Thoracic aorta (tissue), 2 donors: ENCODE measurements around the gene DENND4B. TPM values are rescaled to one million over a fixed set of nuclear protein-coding genes. Genes with fewer than 3 reads are reported as not detected.

ENCODE experiments used
- ATAC-seq: fragments of 150-250 bp; one replicate; pipeline ENCODE4 v1.8.0; 2017; ENCODE audit warnings: low read depth; ENCODE audit not compliant: insufficient number of reproducible peaks, low FRiP score
- DNase-seq: peaks from one replicate; pipeline ENCODE4 v3.0.0-alpha.2; 2020; ENCODE audit warnings: low spot score
- H3K27ac ChIP-seq, 2 donors: fragments of 200-600 bp; sonication (generic); 1 replicate in 1 of 2; 2 replicates in 1 of 2; pipeline ENCODE4 v1.5.1; 2016; ENCODE audit warnings: mild to moderate bottlenecking in 2 of 2, moderate library complexity in 2 of 2
- H3K27me3 ChIP-seq: fragments of 200-600 bp; sonication (generic); replicated peaks from 2 replicates; pipeline ENCODE4 v1.6.0; 2016; ENCODE audit warnings: mild to moderate bottlenecking; ENCODE audit not compliant: insufficient read depth
- H3K36me3 ChIP-seq: fragments of 200-600 bp; sonication (generic); one replicate; pipeline ENCODE4 v1.5.1; 2016
- H3K4me1 ChIP-seq, 2 donors: fragments of 200-600 bp; sonication (generic); 1 replicate in 1 of 2; 2 replicates in 1 of 2; pipeline versions ENCODE4 v1.5.1 to v1.6.0; 2016; ENCODE audit warnings: low read depth in 2 of 2, mild to moderate bottlenecking in 1 of 2; ENCODE audit not compliant: control insufficient read depth in 1 of 2
- H3K4me3 ChIP-seq: fragments of 200-600 bp; sonication (generic); 2 replicates; pipeline ENCODE4 v1.5.1; 2016; ENCODE audit warnings: mild to moderate bottlenecking
- H3K9me3 ChIP-seq: fragments of 200-600 bp; sonication (generic); 2 replicates; pipeline ENCODE4 v1.5.1; 2016
- CTCF ChIP-seq: fragments of 200-600 bp; sonication (generic); IDR thresholded peaks from one replicate; pipeline ENCODE4 v1.5.1; 2019; ENCODE audit warnings: antibody characterized with exemption
- total RNA-seq, 2 donors: library from RNA; depleted of rRNA; stranded (reverse); fragments of >200 nt; gene quantifications; one replicate each; pipeline versions ENCODE4 v1.1.0 to v1.2.3, GENCODE V29; 2016

The DENND4B gene
- total RNA-seq, 2 donors from 2014 or later, result 59.0 to 82.7 TPM

- no peak overlapping the region for H3K27ac ChIP-seq
- no peak for TF ChIP-seq CTCF
- ATAC-seq (no peak), DNase-seq (no peak)
- H3K36me3 ChIP-seq, result no peaks in the 10 kb centered on the region
- H3K9me3 ChIP-seq, result no peaks in the 10 kb centered on the region
- H3K4me3 ChIP-seq, result no peak overlapping the region
- peaks cover 26 to 50% of the 10 kb centered on the region in 2 donors for H3K4me1 ChIP-seq
- H3K27me3 ChIP-seq, result no peaks in the 10 kb centered on the region
These were observed 63.3 kb downstream of the DENND4B start for GRCh38 chr1:153883223-153883622.

- DNase-seq, result no peak
- Histone ChIP-seq H3K4me1 (peaks cover 24 to 42% of the 10 kb centered on the region in 2 donors), H3K27me3 (no peaks in the 10 kb centered on the region), H3K4me3 (no peak overlapping the region), H3K9me3 (no peaks in the 10 kb centered on the region), H3K27ac (no peak overlapping the region), H3K36me3 (no peaks in the 10 kb centered on the region)
- TF ChIP-seq CTCF, result no peak
- no peak for ATAC-seq
These were observed 64.1 kb downstream of the DENND4B start for GRCh38 chr1:153882296-153882912.

GRCh38 chr1:153881751-153882150 is 64.8 kb downstream of the DENND4B start:
- H3K4me1 ChIP-seq, result peaks cover 24 to 38% of the 10 kb centered on the region in 2 donors
- no peak for TF ChIP-seq CTCF

GRCh38 chr1:153880962-153881361 is 65.6 kb downstream of the DENND4B start:
- ATAC-seq (peak; percentile 80), DNase-seq (peak; percentile 59)
- Histone ChIP-seq H3K4me3 (peak overlapping the region; percentile 48), H3K9me3 (no peaks in the 10 kb centered on the region), H3K27ac (no peak overlapping the region), H3K36me3 (no peaks in the 10 kb centered on the region), H3K27me3 (no peaks in the 10 kb centered on the region), H3K4me1 (peaks cover 24 to 31% of the 10 kb centered on the region in 2 donors)
- TF ChIP-seq CTCF, result no peak

More at GRCh38 chr1:153881751-153882150, 64.8 kb downstream of the DENND4B start:
- H3K27me3 ChIP-seq, result no peaks in the 10 kb centered on the region
- H3K4me3 ChIP-seq, result peak overlapping the region; percentile 48
- DNase-seq (no peak), ATAC-seq (no peak)
- no peak overlapping the region for H3K27ac ChIP-seq
- H3K36me3 ChIP-seq, result no peaks in the 10 kb centered on the region
- H3K9me3 ChIP-seq, result no peaks in the 10 kb centered on the region

GRCh38 chr1:153880024-153880423 is 66.5 kb downstream of the DENND4B start:
- ATAC-seq (no peak), DNase-seq (no peak)
- Histone ChIP-seq H3K27me3 (no peaks in the 10 kb centered on the region), H3K4me1 (peaks cover 24 to 31% of the 10 kb centered on the region in 2 donors), H3K9me3 (no peaks in the 10 kb centered on the region), H3K27ac (no peak overlapping the region), H3K4me3 (no peak overlapping the region), H3K36me3 (peaks cover 3% of the 10 kb centered on the region)
- TF ChIP-seq CTCF, result no peak

Other genes with a start within 250 kb of the DENND4B start
- gene INTS3, start 218.7 kb downstream of the DENND4B start, total RNA-seq, result 10 to 100 TPM; 63.8 to 68.8 TPM
- 100 to 1,000 TPM in 1 of 2 donors, 10 to 100 TPM in 1; 71.7 to 116 TPM for gene SLC27A3, start 171.3 kb downstream of the DENND4B start, total RNA-seq
- 10 to 100 TPM; 22.7 to 31.5 TPM for gene GATAD2B, start 23.7 kb downstream of the DENND4B start, total RNA-seq
- 10 to 100 TPM; 22.6 to 92.7 TPM for gene CRTC2, start 11.9 kb upstream of the DENND4B start, total RNA-seq
- 100 to 1,000 TPM; 102 to 136 TPM for gene SLC39A1, start 16.8 kb upstream of the DENND4B start, total RNA-seq
- gene CREB3L4, start 21.2 kb upstream of the DENND4B start, total RNA-seq, result 10 to 100 TPM in 1 of 2 donors, 1 to 10 TPM in 1; 3.2 to 11.1 TPM
- gene JTB, start 31.0 kb upstream of the DENND4B start, total RNA-seq, result 100 to 1,000 TPM; 184 to 266 TPM
- 10 to 100 TPM; 36.0 to 48.3 TPM for gene RAB13, start 39.6 kb upstream of the DENND4B start, total RNA-seq
- gene RPS27, start 44.0 kb upstream of the DENND4B start, total RNA-seq, result 1,000 to 10,000 TPM; 1,129 to 1,416 TPM
- under 1 TPM; 0.14 to 0.41 TPM for gene NUP210L, start 208.4 kb upstream of the DENND4B start, total RNA-seq
- gene TPM3, start 245.4 kb upstream of the DENND4B start, total RNA-seq, result 100 to 1,000 TPM; 146 to 331 TPM